ENCODE data around the gene DHX16.

GRCh38 chr6:30651143-30651542 is 21.7 kb downstream of the DHX16 start:
- no peak for TF ChIP-seq TAF1 (IDR thresholded peaks at IDR 0.05; ENCODE audit: low read depth)
- no peak for TF ChIP-seq FOXM1 (IDR thresholded peaks at IDR 0.05; ENCODE audit: borderline replicate concordance, low read depth)
- TF ChIP-seq RAD21 (IDR thresholded peaks at IDR 0.05; ENCODE audit: low read depth), result no peak
- TF ChIP-seq EP300 (IDR thresholded peaks at IDR 0.05; ENCODE audit: borderline replicate concordance), result no peak
- TF ChIP-seq REST (IDR thresholded peaks at IDR 0.05; ENCODE audit: low read depth), result no peak
- no peak for TF ChIP-seq YY1 (IDR thresholded peaks at IDR 0.05; ENCODE audit: low read depth)
- TF ChIP-seq MAX (IDR thresholded peaks at IDR 0.05), result no peak
- TF ChIP-seq EGR1 (IDR thresholded peaks at IDR 0.05), result no peak
- TF ChIP-seq CEBPB (IDR thresholded peaks at IDR 0.05), result no peak
- no peak for TF ChIP-seq USF1 (IDR thresholded peaks at IDR 0.05)
- no peak for TF ChIP-seq CREB1 (IDR thresholded peaks at IDR 0.05; ENCODE audit: low read depth)
- no peak for TF ChIP-seq TEAD4 (IDR thresholded peaks at IDR 0.05)
- TF ChIP-seq NFIC (IDR thresholded peaks at IDR 0.05), result no peak
